K562 (cell line): ENCODE results near the gene CD4. TPM values are rescaled to one million over a fixed set of nuclear protein-coding genes. Genes with fewer than 3 reads are reported as not detected.

ENCODE experiments used
- ATF1 ChIP-seq, 2 experiments: fragments of 450-650 bp in 1 of 2; IDR thresholded peaks; 2 replicates each; pipeline ENCODE4 v1.6.1; 2016; ENCODE audit warnings: missing compliant biosample characterization in 1 of 2, missing genetic modification characterization in 1 of 2
- ATF4 ChIP-seq: fragments of 450-650 bp; formaldehyde crosslinking; IDR thresholded peaks from 2 replicates; pipeline ENCODE4 v1.4.0; 2022; ENCODE audit warnings: mild to moderate bottlenecking, moderate library complexity
- CHAMP1 ChIP-seq: fragments of 450-650 bp; IDR thresholded peaks from 2 replicates; pipeline ENCODE4 v1.6.1; 2016; ENCODE audit warnings: mild to moderate bottlenecking
- CSDE1 ChIP-seq, 2 experiments: fragments of 450-650 bp; IDR thresholded peaks; 2 replicates each; pipeline ENCODE4 v1.6.1; 2016; ENCODE audit warnings: mild to moderate bottlenecking in 1 of 2
- MLLT1 ChIP-seq, 2 experiments: fragments of 450-650 bp; IDR thresholded peaks; 2 replicates each; pipeline ENCODE4 v1.6.1; 2016
- NFIC ChIP-seq: fragments of 450-650 bp; IDR thresholded peaks from 2 replicates; pipeline ENCODE4 v1.6.1; 2017; ENCODE audit warnings: mild to moderate bottlenecking, inconsistent platforms
- NFYB ChIP-seq: IDR thresholded peaks from 2 replicates; pipeline ENCODE4 v1.6.1; 2011; ENCODE audit warnings: mild to moderate bottlenecking, moderate library complexity; ENCODE audit not compliant: insufficient read length; ENCODE audit errors: extremely low read depth
- NR3C1 ChIP-seq: sonication (generic); formaldehyde crosslinking; IDR thresholded peaks from 2 replicates; pipeline ENCODE4 v1.8.1; 2022; ENCODE audit warnings: missing genetic modification reagents
- PHTF2 ChIP-seq: fragments of 250-450 bp; sonication (Bioruptor Pico); IDR thresholded peaks from 2 replicates; pipeline ENCODE4 v1.5.0; 2021; ENCODE audit warnings: mild to moderate bottlenecking
- POLR2A ChIP-seq: fragments of 450-650 bp; conservative IDR thresholded peaks from 2 replicates; pipeline ENCODE4 v1.6.1; 2016
- YY1 ChIP-seq, 3 experiments: IDR thresholded peaks; 2 replicates each; pipeline ENCODE4 v1.6.1; 2011; ENCODE audit warnings: low read length in 2 of 3, mild to moderate bottlenecking in 2 of 3, moderate library complexity in 2 of 3, borderline replicate concordance in 1 of 3, control low read depth in 1 of 3, low read depth in 1 of 3; ENCODE audit not compliant: insufficient read depth in 3 of 3, insufficient replicate concordance in 2 of 3, control insufficient read depth in 1 of 3, insufficient read length in 1 of 3; ENCODE audit errors: extremely low read depth in 1 of 3
- ZNF134 ChIP-seq: fragments of 250-450 bp; sonication (Bioruptor Pico); conservative IDR thresholded peaks from 2 replicates; pipeline ENCODE4 v1.4.0; 2020
- ZNF407 ChIP-seq: fragments of 450-650 bp; IDR thresholded peaks from 2 replicates; pipeline ENCODE4 v1.6.1; 2016; ENCODE audit warnings: low read depth
- ZNF780A ChIP-seq: fragments of 250-450 bp; sonication (Bioruptor Pico); IDR thresholded peaks from 2 replicates; pipeline ENCODE4 v1.5.0; 2021; ENCODE audit warnings: mild to moderate bottlenecking
- polyA plus RNA-seq, 8 experiments: library from polyadenylated mRNA; depleted of rRNA in 4 of 8; stranded (reverse) in 5 of 8; unstranded in 3 of 8; fragments of >200 nt; fragmentation: Nextera tagmentation in 2 of 8; fragmentation: Illumina TruSeq in 1 of 8; extraction: Ambion mirVana in 2 of 8; extraction: Trizol in 1 of 8; gene quantifications; 2 replicates each; pipeline versions ENCODE4 v1.2.1 to v1.2.3, GENCODE V29; 2011 to 2014; ENCODE audit warnings: inconsistent platforms in 1 of 8, missing spikeins in 1 of 8
- total RNA-seq, 7 experiments: library from RNA; depleted of rRNA in 6 of 7; stranded (reverse); fragments of >200 nt in 6 of 7; fragmentation: Illumina TruSeq in 2 of 7; extraction: Trizol in 2 of 7; gene quantifications; 2 replicates each; pipeline versions ENCODE4 v1.2.1 to v1.2.3, GENCODE V29; 2011 to 2021; ENCODE audit warnings: low replicate concordance in 1 of 7

CD4 gene
- total and polyA plus RNA-seq, 9 of the 15 experiments (the other 6 are each of a cell fraction or from before 2014, with no cell fraction given), result 0.06 to 0.27 (median 0.09) TPM; not detected in 5

- TF ChIP-seq NR3C1 (CRISPR knock-in tag) (peak; percentile 49; the same call in 1 of the 2 replicates), ZNF407 (no peak), YY1 (IDR thresholded peaks at IDR 0.05; ENCODE audit: borderline replicate concordance in 1 of 3, control insufficient read depth in 1 of 3, extremely low read depth in 1 of 3, insufficient read depth in 3 of 3, insufficient read length in 1 of 3, insufficient replicate concordance in 2 of 3, low read depth in 1 of 3, low read length in 2 of 3) (peak; percentile 13 to 91 (median 78)), NFIC (no peak), ATF1 (CRISPR knock-in tag; IDR thresholded peaks at IDR 0.05) (0 out of 2 replicates have a peak, but pooled peaks have one; percentile 9), ATF1 (tag; IDR thresholded peaks at IDR 0.05) (no peak), PHTF2 (CRISPR knock-in tag) (peak; percentile 73; the same call in 1 of the 2 replicates), ATF4 (no peak), POLR2A (peak; percentile 99), NFYB (no peak), ZNF134 (no peak), MLLT1 (IDR thresholded peaks at IDR 0.05) (0 out of 4 replicates have a peak, but pooled peaks of 1 of the 2 experiments have one; percentile 7), ZNF780A (CRISPR knock-in tag) (no peak), CSDE1 (IDR thresholded peaks at IDR 0.05) (peak in 1 of 2 experiments; percentile 39; a peak in 1 of 4 replicates), CHAMP1 (no peak)
Measured at GRCh38 chr12:6867413-6868210, 78.3 kb downstream of the CD4 start, which contains the start of gene TPI1 (continued).
